RWPE2 (cell line): ENCODE results near the gene HSFY2.
"Not testable (repeated sequence)": the region's sequence is repeated elsewhere in the genome, so short reads cannot be mapped to it uniquely, and the experiment has no call there.

Experiments
- ATAC-seq: fragments of 200-7000 bp; cut with Tn5 transposase; 3 replicates; pipeline ENCODE4 v1.9.1; 2021; ENCODE audit warnings: low read depth
- DNase-seq: peaks from one replicate; pipeline ENCODE4 v3.0.0-alpha.2; 2020; ENCODE audit warnings: low spot score
- H3K27ac ChIP-seq: fragments of 450-650 bp; 2 replicates; pipeline ENCODE4 v1.5.1; 2017; ENCODE audit warnings: mild to moderate bottlenecking; ENCODE audit not compliant: poor library complexity, severe bottlenecking
- H3K27me3 ChIP-seq: fragments of 250-450 bp; sonication (Bioruptor Pico); 2 replicates; pipeline ENCODE4 v1.5.1; 2021; ENCODE audit warnings: mild to moderate bottlenecking, moderate library complexity; ENCODE audit not compliant: insufficient read depth, poor library complexity, severe bottlenecking
- H3K36me3 ChIP-seq: fragments of 250-450 bp; sonication (Bioruptor Pico); 2 replicates; pipeline ENCODE4 v1.5.1; 2020; ENCODE audit warnings: low read depth, mild to moderate bottlenecking, moderate library complexity
- H3K4me1 ChIP-seq: fragments of 250-450 bp; sonication (Bioruptor Pico); 2 replicates; pipeline ENCODE4 v1.5.1; 2021; ENCODE audit warnings: mild to moderate bottlenecking, moderate library complexity; ENCODE audit not compliant: insufficient read depth, poor library complexity, severe bottlenecking
- H3K4me3 ChIP-seq: fragments of 250-450 bp; sonication (Bioruptor Pico); 2 replicates; pipeline ENCODE4 v1.5.1; 2021; ENCODE audit warnings: mild to moderate bottlenecking, moderate library complexity; ENCODE audit not compliant: severe bottlenecking
- H3K9me3 ChIP-seq: fragments of 250-450 bp; sonication (Bioruptor Pico); 2 replicates; pipeline ENCODE4 v1.5.1; 2021; ENCODE audit warnings: mild to moderate bottlenecking, moderate library complexity; ENCODE audit not compliant: severe bottlenecking

Gene HSFY2

DNA sequence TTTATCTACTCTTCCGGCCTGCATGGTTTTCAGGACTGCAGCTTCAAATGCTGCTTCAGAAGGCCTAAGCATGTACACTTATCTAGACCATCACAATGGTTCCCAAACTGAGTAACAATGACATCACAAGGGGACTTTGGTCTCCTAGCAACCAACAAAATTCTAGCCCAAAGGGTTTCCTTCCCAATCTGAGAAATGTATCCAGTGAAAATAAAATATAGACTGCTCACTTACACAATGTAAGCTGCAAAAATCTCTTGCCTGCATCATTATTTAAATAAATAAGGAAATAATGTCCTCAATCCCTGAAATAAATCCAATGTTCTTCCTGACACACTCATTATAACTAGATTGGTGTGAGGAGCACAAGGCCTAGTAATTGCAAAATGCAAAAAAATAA is at the start of gene HSFY2:
TSS of gene HSFY2 (minus strand) at position 101 of the 400 bp plus-strand sequence. CDS start 117 bp downstream, outside the sequence.
- not testable (repeated sequence) for H3K4me3 ChIP-seq, ATAC-seq, H3K9me3 ChIP-seq, H3K4me1 ChIP-seq, H3K27ac ChIP-seq, DNase-seq, H3K36me3 ChIP-seq, H3K27me3 ChIP-seq

DNA sequence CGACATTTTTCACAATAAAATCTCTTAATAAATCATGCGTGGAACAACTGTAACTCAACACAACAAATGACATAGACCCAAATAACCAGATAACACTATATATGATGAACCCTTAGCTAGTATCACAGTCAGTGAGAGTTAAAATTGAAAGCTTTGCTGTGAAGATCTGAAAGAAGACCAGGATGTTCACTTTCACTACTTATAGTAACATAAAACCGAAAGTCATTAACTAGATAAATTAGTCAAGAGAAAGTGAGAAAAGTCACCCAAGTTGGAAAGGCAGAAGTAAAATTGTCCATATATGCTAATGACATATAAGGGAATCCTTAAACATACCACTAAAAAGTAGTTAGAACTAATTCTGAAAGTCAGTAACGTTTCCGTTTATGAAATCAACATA is 42.2 kb upstream of the HSFY2 start:
- not testable (repeated sequence) for DNase-seq, ATAC-seq, H3K27ac ChIP-seq, H3K9me3 ChIP-seq, H3K27me3 ChIP-seq, H3K36me3 ChIP-seq, H3K4me3 ChIP-seq, H3K4me1 ChIP-seq

DNA sequence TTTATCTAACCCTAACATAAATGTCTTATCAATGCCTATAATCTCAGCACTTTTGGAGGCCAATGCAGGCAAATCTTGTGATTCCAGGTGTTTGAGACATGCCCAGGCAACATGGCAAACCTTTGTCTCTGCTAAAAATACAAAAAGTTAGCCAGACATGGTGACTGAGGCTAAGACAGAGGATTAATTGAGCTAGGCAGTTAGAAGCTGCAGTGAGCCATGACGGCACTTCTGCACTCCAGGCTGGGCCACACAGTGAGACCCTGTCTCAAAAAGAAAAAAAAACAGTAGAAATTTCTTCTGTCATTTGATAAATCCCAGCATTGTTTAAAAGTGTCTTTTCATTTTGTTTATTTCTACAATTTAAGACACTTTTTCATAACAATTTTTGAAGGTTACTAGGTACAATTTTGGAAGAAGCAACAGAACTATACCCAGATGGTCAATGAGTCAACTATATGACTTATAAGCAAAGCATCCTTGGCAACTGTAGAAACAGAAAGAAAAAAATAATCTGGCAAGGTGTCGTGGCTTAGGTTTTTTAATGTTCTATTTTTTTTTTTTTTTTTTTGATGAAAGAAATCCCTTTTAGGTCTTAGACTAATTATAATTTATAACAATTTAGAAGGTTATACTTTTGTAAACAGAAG is 15.3 kb upstream of the HSFY2 start:
- H3K9me3 ChIP-seq, H3K36me3 ChIP-seq, H3K4me1 ChIP-seq, DNase-seq, H3K27ac ChIP-seq, H3K4me3 ChIP-seq, H3K27me3 ChIP-seq: not testable (repeated sequence)
- peak; percentile 84 for ATAC-seq

DNA sequence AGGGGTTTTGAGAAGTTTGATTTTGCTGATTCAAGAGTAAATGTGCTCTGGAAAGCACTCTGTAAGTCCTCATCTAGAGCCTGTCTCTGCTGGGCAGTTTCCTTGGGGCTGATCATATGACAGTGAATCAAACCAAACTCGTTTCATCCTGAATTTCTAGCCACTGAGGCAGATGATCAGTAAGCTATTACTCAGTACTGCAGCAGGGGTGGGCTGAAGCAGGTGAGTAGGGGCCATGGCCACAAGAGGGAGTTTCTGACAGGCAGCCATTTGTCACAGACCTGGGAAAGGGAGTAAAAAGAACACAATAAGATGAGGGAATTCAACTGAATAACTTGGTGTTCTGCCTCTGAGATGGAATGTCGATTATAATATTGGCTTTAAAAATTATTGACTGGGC is 19.5 kb downstream of the HSFY2 start:
- H3K4me3 ChIP-seq, H3K27me3 ChIP-seq, H3K9me3 ChIP-seq, H3K4me1 ChIP-seq, DNase-seq, H3K36me3 ChIP-seq, H3K27ac ChIP-seq: not testable (repeated sequence)
- ATAC-seq = peak; percentile 44; the same call in 1 of the 3 replicates

GRCh38 chrY:18753133-18753815 is 20.3 kb downstream of the HSFY2 start:
- not testable (repeated sequence) for H3K36me3 ChIP-seq, ATAC-seq, DNase-seq, H3K4me3 ChIP-seq, H3K4me1 ChIP-seq, H3K27ac ChIP-seq, H3K9me3 ChIP-seq, H3K27me3 ChIP-seq

- ATAC-seq, H3K4me3 ChIP-seq, H3K27me3 ChIP-seq, H3K4me1 ChIP-seq, H3K9me3 ChIP-seq, DNase-seq, H3K36me3 ChIP-seq, H3K27ac ChIP-seq: not testable (repeated sequence)
Measured at GRCh38 chrY:18723714-18724113, 49.8 kb downstream of the HSFY2 start.
